ENCODE data around the gene SLC25A6. TPM values are rescaled to one million over a fixed set of nuclear protein-coding genes. Genes with fewer than 3 reads are reported as not detected.

SLC25A6 gene
- 394 to 502 TPM (median 486 TPM) in 5 replicates for total RNA-seq (2022; extraction: Qiagen RNA extraction)

DNA sequence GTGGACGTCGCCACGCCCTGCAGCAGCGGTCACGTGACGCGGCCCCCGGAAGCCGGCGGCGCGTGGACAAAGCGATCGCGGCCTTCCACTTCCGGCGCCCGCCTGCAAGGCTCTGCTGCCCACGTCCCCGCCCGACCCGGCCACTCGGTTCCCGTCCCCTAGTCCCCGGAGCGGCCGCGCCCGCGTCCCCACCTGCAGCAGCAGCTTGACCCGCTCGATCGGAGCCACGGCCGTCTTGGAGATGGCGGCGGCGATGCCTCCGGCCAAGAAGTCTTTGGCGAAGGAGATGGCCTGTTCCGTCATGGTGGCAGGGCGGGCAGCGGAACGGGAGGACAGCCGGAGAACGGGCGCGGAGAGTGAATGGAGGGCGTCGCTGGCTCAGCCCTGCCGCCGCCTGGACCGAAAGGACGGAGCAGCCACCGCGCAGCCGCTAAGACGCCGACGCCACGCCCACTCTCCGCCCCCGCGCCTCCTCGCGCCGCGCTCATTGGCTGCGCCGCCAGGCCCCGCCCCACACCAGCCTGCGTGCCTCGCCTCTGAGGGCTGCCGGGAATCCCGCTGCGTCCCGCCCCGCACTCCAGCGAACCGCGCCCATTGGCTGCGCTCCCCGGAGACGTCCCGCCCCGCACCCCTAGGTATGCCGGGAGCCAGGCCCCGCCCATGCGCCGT lies at the start of gene SLC25A6:
Gene SLC25A6, minus strand, starts transcription at position 407 of the 669 bp plus-strand sequence. Its CDS starts 104 bp downstream, at position 303.

GRCh38 chrX:1336331-1336943 lies 55.5 kb downstream of the SLC25A6 start, which contains the start of gene IL3RA:
Gene IL3RA (plus strand): TSS chrX:1336785. CDS start chrX:1341766, 4,981 bp downstream.

Other genes with a start within 250 kb of the SLC25A6 start
- gene CRLF2, start 179.5 kb downstream of the SLC25A6 start, total RNA-seq (2022; extraction: Qiagen RNA extraction), result 0.98 to 1.5 TPM (median 1.3 TPM) in 5 replicates
- gene CSF2RA, start 123.3 kb downstream of the SLC25A6 start, total RNA-seq (2022; extraction: Qiagen RNA extraction), result 3.4 to 4.9 TPM (median 4.4 TPM) in 5 replicates
- 0.10 to 0.38 TPM (median 0.17 TPM) in 5 replicates for gene IL3RA, start 55.3 kb downstream of the SLC25A6 start, total RNA-seq (2022; extraction: Qiagen RNA extraction)
- 17.0 to 20.5 TPM (median 18.5 TPM) in 5 replicates for gene ASMTL, start 60.8 kb upstream of the SLC25A6 start, total RNA-seq (2022; extraction: Qiagen RNA extraction)
- 0.02 TPM in 4 of 5 replicates, not detected in the other for gene P2RY8, start 145.1 kb upstream of the SLC25A6 start, total RNA-seq (2022; extraction: Qiagen RNA extraction)
- 25.4 to 39.3 TPM (median 36.1 TPM) in 5 replicates for gene AKAP17A, start 199.5 kb upstream of the SLC25A6 start, total RNA-seq (2022; extraction: Qiagen RNA extraction)
- gene ASMT, start 222.9 kb upstream of the SLC25A6 start, total RNA-seq (2022; extraction: Qiagen RNA extraction), result 0.12 to 0.44 TPM (median 0.32 TPM) in 4 of 5 replicates, not detected in the other